ENCODE data around the gene INTS2.

The INTS2 gene

GRCh38 chr17:61818225-61818624, 109.6 kb downstream of the INTS2 start:
- DNase-seq (ENCODE audit: low read depth) = no peak
- TF ChIP-seq CTCF (conservative IDR thresholded peaks at IDR 0.05; ENCODE audit: low read depth, low read length) = no peak
- no peak overlapping the region for H3K4me3 ChIP-seq (ENCODE audit: low read length)

GRCh38 chr17:61817452-61817851, 110.3 kb downstream of the INTS2 start:
- TF ChIP-seq CTCF (conservative IDR thresholded peaks at IDR 0.05; ENCODE audit: low read depth, low read length) = no peak

GRCh38 chr17:61816538-61816937, 111.2 kb downstream of the INTS2 start:
- TF ChIP-seq CTCF (conservative IDR thresholded peaks at IDR 0.05; ENCODE audit: low read depth, low read length) = no peak
- no peak for DNase-seq (ENCODE audit: low read depth)
- no peak overlapping the region for H3K4me3 ChIP-seq (ENCODE audit: low read length)

More at GRCh38 chr17:61817452-61817851, 110.3 kb downstream of the INTS2 start:
- no peak overlapping the region for H3K4me3 ChIP-seq (ENCODE audit: low read length)
- no peak for DNase-seq (ENCODE audit: low read depth)

GRCh38 chr17:61815863-61816503, 111.8 kb downstream of the INTS2 start:
- TF ChIP-seq CTCF (conservative IDR thresholded peaks at IDR 0.05; ENCODE audit: low read depth, low read length) = no peak
- DNase-seq (ENCODE audit: low read depth) = no peak
- no peak overlapping the region for H3K4me3 ChIP-seq (ENCODE audit: low read length)

All from retinal pigment epithelial cell (primary cell).